ENCODE data around the gene C4orf50.
"Not testable (repeated sequence)": the region's sequence is repeated elsewhere in the genome, so short reads cannot be mapped to it uniquely, and the experiment has no call there.

The C4orf50 gene

GRCh38 chr4:5887011-5887360, 131.2 kb downstream of the C4orf50 start:
- DNase-seq: no peak

GRCh38 chr4:5885733-5886132, 132.5 kb downstream of the C4orf50 start:
- no peak for DNase-seq

GRCh38 chr4:5884796-5885195, 133.4 kb downstream of the C4orf50 start:
- no peak for DNase-seq

GRCh38 chr4:5883916-5884315, 134.3 kb downstream of the C4orf50 start:
- DNase-seq: no peak

- no peak for DNase-seq
Observed at GRCh38 chr4:5882947-5883346, 135.3 kb downstream of the C4orf50 start.

- DNase-seq: no peak
Observed at GRCh38 chr4:5881340-5881739, 136.9 kb downstream of the C4orf50 start.

- DNase-seq: no peak
Observed at GRCh38 chr4:5878359-5878758, 139.9 kb downstream of the C4orf50 start.

- no peak for DNase-seq
Observed at GRCh38 chr4:5877392-5877791, 140.8 kb downstream of the C4orf50 start.

GRCh38 chr4:5874811-5875449, 143.3 kb downstream of the C4orf50 start:
- DNase-seq: no peak

- no peak for DNase-seq
Observed at GRCh38 chr4:5870701-5871100, 147.5 kb downstream of the C4orf50 start.

GRCh38 chr4:5869966-5870619, 148.1 kb downstream of the C4orf50 start:
- DNase-seq: no peak

- DNase-seq: no peak
Observed at GRCh38 chr4:5867866-5868265, 150.4 kb downstream of the C4orf50 start.

- DNase-seq: no peak
Observed at GRCh38 chr4:5866841-5867813, 151.1 kb downstream of the C4orf50 start.

- peak; percentile 6 for DNase-seq
Observed at GRCh38 chr4:5865896-5866599, 152.2 kb downstream of the C4orf50 start.

- DNase-seq: no peak
Observed at GRCh38 chr4:5863461-5864113, 154.6 kb downstream of the C4orf50 start.

- DNase-seq: no peak
Observed at GRCh38 chr4:5858020-5858769, 160.0 kb downstream of the C4orf50 start.

GRCh38 chr4:5857199-5857598, 161.0 kb downstream of the C4orf50 start:
- no peak for DNase-seq

- DNase-seq: not testable (repeated sequence)
Observed at GRCh38 chr4:5856362-5856761, 161.9 kb downstream of the C4orf50 start.

GRCh38 chr4:5854929-5855328, 163.3 kb downstream of the C4orf50 start:
- DNase-seq: no peak

GRCh38 chr4:5852523-5853202, 165.6 kb downstream of the C4orf50 start:
- DNase-seq: no peak

GRCh38 chr4:5851637-5852301, 166.5 kb downstream of the C4orf50 start:
- DNase-seq: no peak
